ENCODE measurements around the gene FABP2. TPM values are rescaled to one million over a fixed set of nuclear protein-coding genes. Genes with fewer than 3 reads are reported as not detected.
"Not testable (repeated sequence)": the region's sequence is repeated elsewhere in the genome, so short reads cannot be mapped to it uniquely, and the experiment has no call there.

Gene FABP2
- not detected in 2 replicates for total RNA-seq (2014; rRNA removed; shearing (Covaris generic))

GRCh38 chr4:119321921-119322687 is at the start of gene FABP2:
TSS of gene FABP2 (minus strand) at chr4:119322138. CDS start at chr4:119322102, 36 bp downstream.
- no peak for DNase-seq (ENCODE audit: low spot score)

DNA sequence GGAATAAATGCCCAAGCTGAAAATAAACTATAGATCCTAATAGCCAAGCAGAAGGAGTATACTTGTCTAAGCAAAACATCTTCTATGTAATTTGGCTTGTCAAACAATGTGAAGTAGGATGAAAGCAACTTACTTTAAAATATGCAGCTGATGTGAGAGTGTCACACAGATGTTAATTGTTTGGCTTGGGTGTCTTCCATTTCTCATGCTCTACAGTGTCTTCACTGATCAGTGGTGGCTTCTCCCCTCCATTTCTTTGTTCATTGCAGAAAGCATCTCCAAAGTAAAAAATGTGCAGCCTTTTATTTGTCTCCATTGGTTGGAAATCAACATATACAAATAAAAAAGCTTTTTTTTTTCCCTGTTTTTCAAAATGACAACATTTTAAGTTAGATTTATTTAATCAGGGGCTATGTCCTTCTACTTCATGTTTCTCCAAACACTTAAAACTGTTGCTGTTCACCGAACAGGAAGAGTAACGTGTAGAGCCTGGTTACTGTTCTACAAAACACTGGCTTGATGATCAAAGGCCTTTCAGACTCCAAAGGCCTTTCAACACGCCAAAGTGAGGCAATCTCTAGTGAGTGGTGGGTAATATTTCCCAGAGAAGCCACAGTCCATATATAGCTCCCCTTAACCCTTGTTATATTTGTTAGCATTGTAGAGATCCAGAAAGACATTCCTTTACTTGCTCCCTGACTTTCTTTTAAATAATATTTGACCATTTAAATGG is 49.2 kb upstream of the FABP2 start:
- DNase-seq (ENCODE audit: low spot score) = not testable (repeated sequence)

GRCh38 chr4:119370392-119370791 is 48.5 kb upstream of the FABP2 start:
- peak; percentile 65 for DNase-seq (ENCODE audit: low spot score)

- DNase-seq (ENCODE audit: low spot score) = not testable (repeated sequence)
Observed at GRCh38 chr4:119366802-119367201, 44.9 kb upstream of the FABP2 start.

DNA sequence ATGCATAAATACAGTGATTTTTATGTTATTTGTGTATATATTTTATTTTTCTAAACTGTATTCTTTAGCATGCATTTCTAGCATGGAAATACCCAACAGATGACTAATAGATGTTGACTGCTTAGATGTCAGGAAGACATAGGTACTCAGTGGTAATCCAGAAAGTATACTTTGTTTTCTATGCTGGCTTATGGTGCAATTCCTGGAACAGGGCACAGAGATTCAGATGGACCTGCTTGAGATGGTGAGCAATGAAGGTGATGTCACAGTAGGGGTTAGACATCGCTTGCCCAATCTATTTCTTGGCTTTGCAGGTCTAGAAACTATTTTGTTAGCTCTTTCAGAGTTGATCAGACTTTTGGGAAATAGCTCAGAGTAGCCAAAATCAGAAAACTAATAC is 42.3 kb upstream of the FABP2 start:
- not testable (repeated sequence) for DNase-seq (ENCODE audit: low spot score)

DNA sequence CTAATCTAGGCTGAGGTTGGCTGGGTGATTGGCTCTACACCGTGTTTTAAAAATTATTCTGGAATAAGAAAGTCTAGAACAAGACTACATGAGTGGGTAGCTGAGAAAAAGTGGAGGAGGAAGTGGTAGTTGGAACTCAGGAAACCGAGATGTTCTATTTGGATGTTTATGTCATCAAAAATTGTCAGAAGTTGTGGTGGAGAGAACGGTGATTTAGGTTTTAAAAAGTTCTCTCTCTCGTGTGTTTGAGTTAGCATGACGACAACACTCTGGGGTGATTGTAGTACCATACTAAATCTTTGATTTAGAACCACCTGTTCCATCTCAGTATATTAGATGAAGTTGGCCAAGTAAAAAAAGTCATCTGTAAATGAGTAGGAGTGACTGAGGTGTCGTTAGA is 41.4 kb upstream of the FABP2 start:
- not testable (repeated sequence) for DNase-seq (ENCODE audit: low spot score)

DNA sequence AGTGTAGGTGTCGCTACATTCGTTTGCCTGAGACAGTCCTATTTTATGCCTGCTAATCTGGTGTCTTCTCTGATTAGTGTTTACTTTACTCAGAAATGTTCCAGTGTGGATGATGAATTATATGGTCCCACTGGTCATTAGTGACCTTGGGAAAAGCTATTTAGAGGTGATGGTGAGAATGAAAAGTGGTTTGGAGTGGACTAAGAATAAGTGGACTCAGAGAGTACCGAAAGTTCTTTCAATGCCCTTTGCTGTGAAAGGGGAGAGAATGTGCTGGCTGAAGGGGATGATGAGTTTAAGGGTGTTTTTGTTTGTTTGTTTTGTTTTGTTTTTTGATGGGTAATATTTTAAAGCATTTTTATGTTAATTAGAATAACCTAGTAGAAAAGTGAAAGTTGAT is 40.5 kb upstream of the FABP2 start:
- DNase-seq (ENCODE audit: low spot score) = not testable (repeated sequence)

DNA sequence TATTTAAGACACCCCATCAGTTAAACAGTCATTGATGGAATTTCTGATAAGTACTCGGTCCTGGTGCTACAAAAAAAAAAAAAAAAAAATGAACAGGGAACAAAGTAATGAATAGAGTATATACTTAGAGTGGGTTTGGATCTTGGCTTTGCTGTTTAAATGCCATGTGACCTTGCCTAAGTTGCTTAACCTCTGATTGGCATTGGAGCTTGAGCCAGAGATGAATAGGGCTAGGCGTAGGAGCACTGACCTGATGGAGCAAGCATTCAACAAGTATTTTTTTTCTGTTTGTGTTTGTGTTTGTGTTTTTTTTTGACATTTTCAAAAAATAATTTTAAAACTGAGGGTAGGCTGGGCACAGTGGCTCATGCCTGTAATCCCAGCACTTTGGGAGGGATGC is 37.9 kb upstream of the FABP2 start:
- not testable (repeated sequence) for DNase-seq (ENCODE audit: low spot score)

GRCh38 chr4:119356796-119357195 is 34.9 kb upstream of the FABP2 start:
- DNase-seq (ENCODE audit: low spot score) = not testable (repeated sequence)

GRCh38 chr4:119356041-119356440 is 34.1 kb upstream of the FABP2 start:
- not testable (repeated sequence) for DNase-seq (ENCODE audit: low spot score)

GRCh38 chr4:119353364-119353763 is 31.4 kb upstream of the FABP2 start:
- not testable (repeated sequence) for DNase-seq (ENCODE audit: low spot score)

- DNase-seq (ENCODE audit: low spot score) = not testable (repeated sequence)
Observed at GRCh38 chr4:119348169-119348568, 26.2 kb upstream of the FABP2 start.

DNA sequence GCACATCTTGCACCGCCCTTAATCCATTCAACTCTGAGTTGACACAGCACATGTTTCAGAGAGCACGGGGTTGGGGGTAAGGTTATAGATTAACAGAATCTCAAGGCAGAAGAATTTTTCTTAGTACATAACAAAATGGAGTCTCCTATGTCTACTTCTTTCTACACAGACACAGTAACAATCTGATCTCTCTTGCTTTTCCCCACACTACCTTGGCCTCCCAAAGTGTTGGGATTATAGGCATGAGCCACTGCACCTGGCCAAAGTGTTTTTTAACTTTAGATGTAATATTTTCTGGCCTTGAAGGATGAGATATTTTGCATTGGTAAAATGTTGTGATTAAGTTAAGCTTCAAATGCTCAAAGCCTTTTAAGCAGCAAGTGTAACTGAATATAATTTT is 21.4 kb upstream of the FABP2 start:
- DNase-seq (ENCODE audit: low spot score) = not testable (repeated sequence)

GRCh38 chr4:119339895-119340294 is 18.0 kb upstream of the FABP2 start:
- not testable (repeated sequence) for DNase-seq (ENCODE audit: low spot score)

DNA sequence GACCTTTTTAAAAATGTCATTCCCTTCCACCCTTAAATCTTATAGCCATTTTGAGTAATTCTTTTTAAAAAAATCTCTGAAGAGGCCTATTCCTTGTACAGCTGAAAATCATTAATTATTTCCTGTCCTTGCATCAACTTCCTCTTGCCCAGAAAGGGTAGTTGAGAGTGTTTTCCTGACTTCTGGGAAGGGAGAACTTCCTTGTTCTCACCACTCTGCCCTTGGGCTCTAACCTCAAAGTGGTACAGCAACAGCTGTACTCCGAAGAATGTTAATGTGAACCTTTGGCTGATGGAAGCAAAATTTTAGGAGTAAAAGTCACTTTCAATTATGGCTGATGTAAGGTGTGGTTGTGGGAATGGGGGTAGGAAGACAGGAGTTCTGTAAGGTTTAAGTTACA is 15.1 kb upstream of the FABP2 start:
- peak; percentile 45 for DNase-seq (ENCODE audit: low spot score)

DNA sequence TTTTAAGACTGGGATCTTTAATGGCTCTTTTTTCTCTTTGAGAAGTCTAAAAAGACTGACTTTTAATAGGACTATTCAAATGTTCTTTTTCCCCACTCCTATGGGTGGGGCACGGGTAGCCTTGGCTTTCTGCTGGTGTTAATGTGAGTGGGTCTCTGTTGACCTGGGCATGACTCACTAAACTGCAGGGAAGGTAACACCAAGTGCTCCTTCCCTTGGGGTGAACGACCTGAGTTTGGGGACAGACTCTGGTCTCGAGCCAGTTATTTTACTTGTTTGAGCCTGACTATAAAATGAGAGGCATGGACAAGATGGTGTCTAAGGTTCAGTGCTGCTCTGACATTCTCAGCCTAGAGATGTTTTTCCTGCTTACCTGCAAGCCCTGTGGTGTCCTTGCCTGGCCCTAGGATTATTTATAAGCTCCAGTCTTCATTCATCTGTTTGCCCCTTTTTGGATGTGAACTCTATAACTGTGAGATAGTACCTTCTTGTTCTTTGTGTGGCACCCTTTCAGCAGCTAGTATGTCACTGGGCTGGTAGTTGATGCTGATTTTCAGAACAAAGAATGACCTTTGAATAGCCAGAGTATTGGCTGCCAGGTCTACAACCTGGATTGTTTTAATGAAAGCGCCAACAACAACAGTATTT is 14.5 kb upstream of the FABP2 start:
- DNase-seq (ENCODE audit: low spot score) = not testable (repeated sequence)

- no peak for DNase-seq (ENCODE audit: low spot score)
Observed at GRCh38 chr4:119329835-119330620, 8.1 kb upstream of the FABP2 start.

GRCh38 chr4:119328695-119329094 is 6.8 kb upstream of the FABP2 start:
- DNase-seq (ENCODE audit: low spot score) = no peak

DNA sequence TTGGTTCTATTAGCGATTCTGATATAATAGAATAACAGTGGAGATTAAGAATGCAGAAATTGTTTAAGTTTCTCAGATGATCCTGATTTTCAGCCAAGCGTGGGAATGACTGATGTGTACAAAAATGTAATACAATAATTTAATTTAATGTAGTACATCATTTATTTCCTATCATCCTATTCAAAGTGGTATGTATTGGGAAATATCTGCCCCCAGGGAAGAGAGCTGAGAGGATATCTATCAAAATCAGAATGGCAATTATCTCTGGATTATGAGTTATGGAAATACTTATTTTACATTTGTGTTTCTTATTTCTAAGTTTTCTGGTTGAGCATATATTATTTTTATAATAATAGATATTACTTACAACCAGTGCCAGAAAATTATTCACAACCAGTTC is 3.9 kb downstream of the FABP2 start:
- no peak for DNase-seq (ENCODE audit: low spot score)

DNA sequence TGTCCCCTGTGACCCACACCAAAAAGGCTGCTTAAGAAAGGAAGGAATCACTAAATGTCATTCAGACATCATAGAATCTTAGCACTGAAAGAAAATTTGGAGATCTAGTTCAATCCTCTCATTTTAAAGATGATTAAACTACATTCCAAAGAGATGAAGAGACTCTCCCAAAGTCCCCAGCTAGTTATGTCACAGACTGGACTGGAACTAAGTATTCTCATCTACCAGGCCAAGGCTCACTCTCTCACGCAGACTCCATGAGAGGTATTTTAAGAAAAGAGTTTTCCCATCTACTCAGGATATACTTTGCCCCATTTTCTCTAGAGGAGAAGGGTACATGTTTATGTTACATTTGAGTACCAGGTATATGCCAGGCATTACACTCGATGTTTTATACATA is 6.9 kb downstream of the FABP2 start:
- no peak for DNase-seq (ENCODE audit: low spot score)

DNA sequence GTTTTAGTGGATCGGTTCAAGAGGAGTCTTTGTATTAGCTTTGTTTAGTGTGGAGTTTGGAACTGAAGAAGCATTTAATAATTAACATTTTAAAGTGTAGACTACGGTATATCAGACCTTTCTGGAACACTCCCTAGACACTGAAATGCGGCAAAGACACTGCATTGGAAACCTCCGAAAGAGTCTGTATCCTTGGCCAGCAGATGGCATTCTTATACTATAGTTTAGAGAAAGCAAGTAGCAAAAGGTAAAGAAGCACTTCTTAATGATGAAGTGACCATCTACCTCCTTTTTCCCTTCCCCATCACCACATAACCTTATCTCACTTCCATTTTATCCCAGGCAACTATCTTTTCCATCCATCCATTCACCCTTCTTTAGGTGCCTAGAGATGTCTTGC is 7.6 kb downstream of the FABP2 start:
- peak; percentile 29 for DNase-seq (ENCODE audit: low spot score)

DNA sequence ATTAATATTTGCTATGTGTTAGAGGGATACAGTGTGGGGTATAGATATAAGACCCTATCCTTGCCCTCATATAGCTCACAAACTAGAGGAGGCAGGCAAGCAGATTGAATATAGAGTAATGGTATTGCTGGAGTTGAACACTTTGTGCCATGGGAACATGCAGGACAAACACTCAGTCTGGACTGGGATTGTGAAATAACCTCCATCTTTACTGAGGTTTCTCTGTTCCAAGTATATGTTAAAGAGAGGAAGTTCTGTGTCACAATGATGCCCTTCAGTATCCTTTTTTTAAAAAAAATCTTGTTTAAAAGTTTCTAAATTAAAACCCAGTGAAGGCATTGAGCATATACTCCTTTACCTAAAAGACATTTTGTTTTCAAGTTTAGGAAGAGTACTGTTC is 8.7 kb downstream of the FABP2 start:
- DNase-seq (ENCODE audit: low spot score) = no peak

All from H4 (cell line).